Measurements from ENCODE around the gene SKI. TPM values are rescaled to one million over a fixed set of nuclear protein-coding genes. Genes with fewer than 3 reads are reported as not detected.

Gene SKI
- total and polyA plus RNA-seq, 9 of the 15 experiments (the other 6 are each of a cell fraction or from before 2014, with no cell fraction given): 0.10 to 60.5 (median 4.6) TPM

- TF ChIP-seq NFATC3 (IDR thresholded peaks at IDR 0.05): no peak
- no peak for TF ChIP-seq ZFP36 (IDR thresholded peaks at IDR 0.05; ENCODE audit: low read depth, low read length, partially characterized antibody)
- TF ChIP-seq RFX5 (IDR thresholded peaks at IDR 0.05; ENCODE audit: low read depth, low read length): no peak
- no peak for TF ChIP-seq SIX5 (IDR thresholded peaks at IDR 0.05; ENCODE audit: borderline replicate concordance in 1 of 2, insufficient read depth in 1 of 2, low read depth in 1 of 2, low read length in 2 of 2)
- TF ChIP-seq SAFB (IDR thresholded peaks at IDR 0.05; ENCODE audit: borderline replicate concordance, low read depth, low read length): no peak
- TF ChIP-seq PML (IDR thresholded peaks at IDR 0.05; ENCODE audit: low read length): no peak
- TF ChIP-seq ZNF121 (CRISPR knock-in tag; conservative IDR thresholded peaks at IDR 0.05): no peak
- TF ChIP-seq NFRKB (IDR thresholded peaks at IDR 0.05; ENCODE audit: low read depth): no peak
- TF ChIP-seq ZNF512 (tag; IDR thresholded peaks at IDR 0.05): no peak
- no peak for TF ChIP-seq ARID2 (IDR thresholded peaks at IDR 0.05)
- peak; percentile 95 for TF ChIP-seq NKRF (IDR thresholded peaks at IDR 0.05; ENCODE audit: borderline replicate concordance)
- no peak for TF ChIP-seq ZNF232 (CRISPR knock-in tag; IDR thresholded peaks at IDR 0.05)
- no peak for TF ChIP-seq ETS2 (tag; IDR thresholded peaks at IDR 0.05; ENCODE audit: borderline replicate concordance, poor library complexity, severe bottlenecking)
- TF ChIP-seq MCM5 (IDR thresholded peaks at IDR 0.05; ENCODE audit: low read depth): no peak
- TF ChIP-seq ZNF511 (CRISPR knock-in tag; IDR thresholded peaks at IDR 0.05): no peak
- no peak for TF ChIP-seq MEF2D (tag; conservative IDR thresholded peaks at IDR 0.05; ENCODE audit: low read depth)
- no peak for TF ChIP-seq RBM39 (optimal IDR thresholded peaks at IDR 0.05; ENCODE audit: low read depth, low read length)
- TF ChIP-seq STAT5B (CRISPR knock-in tag; IDR thresholded peaks at IDR 0.05): no peak
- no peak for TF ChIP-seq ZNF644 (tag; IDR thresholded peaks at IDR 0.05; ENCODE audit: low read depth)
- peak; percentile 67; the same call in 1 of the 2 replicates for TF ChIP-seq JUND (IDR thresholded peaks at IDR 0.05; ENCODE audit: borderline replicate concordance, low read depth, low read length)
- peak; percentile 82; the same call in 1 of the 3 replicates for TF ChIP-seq JUND (tag; IDR thresholded peaks at IDR 0.05; ENCODE audit: borderline replicate concordance, low read depth, low read length)
- no peak for TF ChIP-seq ZFP91 (CRISPR knock-in tag; IDR thresholded peaks at IDR 0.05)
- no peak for TF ChIP-seq MTA2 (IDR thresholded peaks at IDR 0.05; ENCODE audit: low read depth)
Observed at GRCh38 chr1:2189459-2190425, 38.4 kb upstream of the SKI start (continued).

All from K562 (cell line).